ENCODE measurements around the gene GABARAPL2.
"Not testable (repeated sequence)": the region's sequence is repeated elsewhere in the genome, so short reads cannot be mapped to it uniquely, and the experiment has no call there.

GABARAPL2 gene, protein sequence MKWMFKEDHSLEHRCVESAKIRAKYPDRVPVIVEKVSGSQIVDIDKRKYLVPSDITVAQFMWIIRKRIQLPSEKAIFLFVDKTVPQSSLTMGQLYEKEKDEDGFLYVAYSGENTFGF

DNA sequence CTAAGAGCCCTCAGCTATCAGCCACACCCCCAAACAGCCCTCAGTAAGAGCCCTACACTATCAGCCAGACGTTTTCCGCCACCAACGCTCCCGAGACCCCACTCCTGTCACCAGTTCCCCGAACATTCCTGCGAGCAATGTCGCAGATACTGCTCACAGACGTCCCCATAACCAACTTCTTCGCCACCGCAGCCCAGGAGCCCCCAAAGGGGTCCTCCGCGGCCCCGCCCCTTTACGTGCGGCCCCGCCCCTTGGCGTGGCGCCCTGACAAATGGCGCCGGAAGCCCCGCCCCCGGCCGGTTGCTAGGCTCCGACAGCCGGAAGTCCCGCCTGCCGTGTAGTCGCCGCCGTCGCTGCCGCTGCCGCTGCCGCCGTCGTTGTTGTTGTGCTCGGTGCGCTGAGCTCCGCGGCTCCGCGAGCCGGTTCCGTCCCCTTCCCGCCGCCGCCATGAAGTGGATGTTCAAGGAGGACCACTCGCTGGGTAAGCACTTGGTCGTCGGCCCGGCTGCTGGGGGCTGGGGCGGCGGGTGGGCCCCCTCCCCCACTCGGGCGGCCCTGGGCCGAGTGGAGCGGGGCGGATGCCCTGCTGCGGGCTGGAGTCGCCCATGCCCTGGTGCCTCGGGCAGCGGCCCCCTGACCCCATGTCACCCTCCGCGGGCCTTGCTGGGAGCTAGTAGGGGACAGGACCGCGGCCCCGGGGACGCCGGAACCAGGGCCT is at the start of gene GABARAPL2:
TSS of gene GABARAPL2 (plus strand) at position 340 of the 718 bp plus-strand sequence. CDS start at position 448, 108 bp downstream.
- DNase-seq (ENCODE audit: low spot score): peak; percentile 92

DNA sequence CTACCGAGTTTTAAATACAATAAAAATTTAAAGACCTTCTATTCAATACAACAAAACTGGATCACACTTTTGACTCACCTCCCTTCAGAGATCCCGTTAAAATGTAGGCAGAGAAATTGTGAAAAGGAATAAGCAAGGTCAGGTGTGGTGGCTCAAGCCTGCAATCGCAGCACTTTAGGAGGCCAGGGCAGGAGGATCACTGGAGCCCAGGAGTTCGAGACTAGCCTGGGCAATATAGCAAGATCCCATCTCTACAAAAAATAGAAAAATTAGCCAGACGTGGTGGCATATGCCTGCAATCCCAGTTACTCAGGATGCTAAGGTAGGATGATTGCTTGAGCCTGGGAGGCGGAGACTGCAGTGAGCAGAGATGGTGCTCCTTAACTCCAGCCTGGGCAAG is 47.0 kb upstream of the GABARAPL2 start:
- no peak for DNase-seq (ENCODE audit: low spot score)

DNA sequence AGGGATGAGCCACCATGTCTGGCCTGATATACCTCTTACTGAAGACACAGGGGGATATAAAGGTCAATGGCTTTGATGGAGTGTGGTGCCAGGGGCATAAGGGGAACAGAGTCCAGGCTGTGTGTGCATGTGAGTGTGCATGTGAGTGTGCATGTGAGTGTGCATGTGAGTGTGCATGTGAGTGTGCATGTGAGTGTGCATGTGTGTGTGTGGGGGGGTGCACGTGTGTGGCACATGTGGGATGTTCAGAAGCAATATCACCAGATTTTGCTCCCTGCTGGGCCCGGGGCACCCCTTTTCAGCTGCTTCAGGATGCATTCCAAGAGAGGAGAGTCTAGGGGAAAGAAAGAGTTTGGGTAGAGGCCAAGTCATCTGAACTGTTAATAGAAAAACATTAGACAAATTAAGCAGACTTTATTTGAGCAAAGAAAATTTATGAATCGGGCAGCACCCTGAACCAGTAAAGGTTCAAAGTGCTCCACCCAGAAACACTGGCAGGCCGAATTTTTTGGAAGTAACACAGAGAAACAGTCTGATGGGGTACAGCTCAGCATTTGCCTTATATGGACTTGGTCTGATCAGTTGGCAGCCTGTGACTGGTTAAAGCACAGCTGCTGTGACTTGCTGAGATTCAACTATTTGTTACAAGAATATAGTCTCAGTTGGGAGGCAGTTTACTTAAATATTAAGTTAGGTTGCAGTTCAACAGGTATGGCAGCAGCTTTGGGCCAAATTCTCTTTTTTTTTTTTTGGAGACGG is 40.0 kb upstream of the GABARAPL2 start:
- no peak for DNase-seq (ENCODE audit: low spot score)

- DNase-seq (ENCODE audit: low spot score): no peak
Measured at GRCh38 chr16:75527825-75528299, 38.3 kb upstream of the GABARAPL2 start.

- DNase-seq (ENCODE audit: low spot score): no peak
Measured at GRCh38 chr16:75529056-75529905, 36.9 kb upstream of the GABARAPL2 start.

GRCh38 chr16:75529959-75530358 is 36.2 kb upstream of the GABARAPL2 start:
- DNase-seq (ENCODE audit: low spot score): no peak

- DNase-seq (ENCODE audit: low spot score): no peak
Measured at GRCh38 chr16:75532142-75532765, 33.9 kb upstream of the GABARAPL2 start.

GRCh38 chr16:75532791-75533190 is 33.4 kb upstream of the GABARAPL2 start:
- no peak for DNase-seq (ENCODE audit: low spot score)

- no peak for DNase-seq (ENCODE audit: low spot score)
Measured at GRCh38 chr16:75534560-75535205, 31.5 kb upstream of the GABARAPL2 start.

DNA sequence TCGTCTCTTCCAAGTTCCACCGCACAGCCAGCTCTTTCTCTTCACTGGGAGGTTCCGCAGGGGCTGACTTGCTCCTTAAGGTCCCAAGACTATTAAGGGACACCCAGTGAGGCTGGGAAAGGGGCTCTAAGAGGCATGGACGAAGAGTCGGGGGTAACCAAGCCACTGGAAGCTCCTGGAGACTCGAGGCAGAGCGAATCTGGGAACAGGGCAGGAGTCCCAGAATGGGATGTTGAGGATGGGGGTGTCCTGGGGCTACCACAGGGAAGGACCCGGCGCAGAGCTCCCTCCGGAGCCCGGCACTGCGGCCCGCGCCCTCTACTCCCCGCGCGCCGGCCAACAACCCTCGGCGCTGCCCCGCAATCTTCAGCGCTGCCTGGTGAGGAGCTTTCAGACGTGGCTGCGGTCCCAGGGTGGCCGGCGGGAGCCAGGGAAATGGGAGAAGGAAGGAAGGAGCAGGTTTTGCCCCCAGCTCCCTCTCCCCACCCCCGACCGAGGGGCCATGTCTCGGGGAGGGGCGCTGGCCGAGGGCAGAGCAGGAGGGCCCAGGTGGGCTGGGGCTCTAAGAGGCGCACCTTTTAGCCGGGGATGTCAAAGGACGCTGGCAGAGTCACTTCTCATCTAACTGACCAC is 30.9 kb upstream of the GABARAPL2 start:
- no peak for DNase-seq (ENCODE audit: low spot score)

DNA sequence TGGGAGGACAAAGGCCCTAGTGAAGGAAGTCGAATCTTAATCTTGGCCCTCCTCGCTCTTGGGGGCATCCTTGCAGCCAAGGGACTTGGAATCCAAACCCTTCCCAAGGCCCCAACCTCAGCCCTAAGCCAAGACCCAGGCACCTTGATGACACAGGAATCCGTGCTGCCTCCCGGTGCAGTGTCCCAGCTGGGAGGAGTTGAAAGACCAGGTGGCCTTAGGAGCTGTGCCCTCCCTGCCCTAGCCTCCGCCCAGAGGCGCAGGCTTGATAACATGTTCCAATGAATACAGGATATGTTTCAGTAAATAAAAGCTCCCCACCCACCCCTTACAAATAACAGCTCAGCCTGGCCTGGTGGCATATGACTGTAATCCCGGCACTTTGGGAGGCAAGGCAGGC is 30.3 kb upstream of the GABARAPL2 start, which contains the start of gene CHST5:
TSS of gene CHST5 (minus strand) at position 208 of the 400 bp plus-strand sequence. CDS start 5,724 bp downstream, outside the sequence.
- no peak for DNase-seq (ENCODE audit: low spot score)

DNA sequence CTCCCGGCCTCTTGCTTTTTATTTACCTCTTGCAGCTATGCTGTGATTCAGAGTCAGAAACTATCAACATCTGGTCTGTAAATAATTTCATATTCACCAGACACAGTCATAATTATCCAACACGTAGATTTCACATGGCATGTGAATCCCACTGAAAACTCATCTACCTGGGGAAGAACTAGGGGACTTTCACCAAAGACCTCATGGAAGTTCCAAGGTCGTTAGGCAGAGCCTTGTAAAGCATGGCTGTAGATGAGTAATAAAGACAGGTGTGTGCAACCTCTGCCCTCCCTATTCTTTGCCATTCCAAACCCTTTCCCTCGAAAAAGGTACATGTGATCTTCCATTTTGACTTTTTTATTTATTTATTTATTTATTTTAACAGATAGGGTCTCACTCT is 28.4 kb upstream of the GABARAPL2 start:
- DNase-seq (ENCODE audit: low spot score): no peak

- not testable (repeated sequence) for DNase-seq (ENCODE audit: low spot score)
Measured at GRCh38 chr16:75538882-75539565, 27.2 kb upstream of the GABARAPL2 start.

DNA sequence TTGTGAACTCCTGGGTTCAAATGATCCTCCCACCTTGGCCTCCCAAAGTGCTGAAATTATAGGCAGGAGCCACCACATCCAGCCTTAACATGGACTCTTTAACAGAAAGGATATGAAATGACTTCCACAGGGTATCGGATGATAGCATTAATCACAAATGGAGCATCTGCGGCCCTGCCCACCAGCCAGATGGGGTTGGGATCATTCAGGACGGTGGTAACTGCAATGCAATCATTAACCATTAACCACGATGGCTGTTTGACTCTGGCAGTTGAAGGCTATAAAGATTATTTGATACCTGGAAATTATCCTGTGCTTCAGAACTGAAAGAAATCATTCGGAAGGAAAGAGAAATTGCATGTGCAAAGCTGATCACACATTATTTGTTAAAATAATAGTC is 24.9 kb upstream of the GABARAPL2 start:
- no peak for DNase-seq (ENCODE audit: low spot score)

- DNase-seq (ENCODE audit: low spot score): not testable (repeated sequence)
Measured at GRCh38 chr16:75542462-75542861, 23.7 kb upstream of the GABARAPL2 start.

GRCh38 chr16:75545879-75546278 is 20.3 kb upstream of the GABARAPL2 start:
- DNase-seq (ENCODE audit: low spot score): not testable (repeated sequence)

GRCh38 chr16:75546293-75546692 is 19.9 kb upstream of the GABARAPL2 start:
- no peak for DNase-seq (ENCODE audit: low spot score)

DNA sequence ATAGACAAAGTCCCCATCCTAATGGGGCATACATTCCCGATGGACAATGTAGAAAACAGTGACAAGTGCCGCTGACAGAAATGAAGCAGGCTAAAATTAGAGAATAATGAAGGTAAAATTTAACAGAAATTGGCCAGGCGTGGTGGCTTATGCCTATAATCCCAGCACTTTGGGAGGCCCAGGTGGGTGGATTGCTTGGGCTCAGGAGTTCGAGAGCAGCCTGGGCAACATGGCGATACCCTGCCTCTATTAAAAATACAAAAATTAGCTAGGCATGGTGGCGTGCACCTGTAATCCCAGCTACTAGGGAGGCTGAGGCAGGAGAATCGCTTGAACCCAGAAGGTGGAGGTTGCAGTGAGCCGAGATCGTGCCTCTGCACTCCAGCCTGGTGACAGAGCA is 17.7 kb upstream of the GABARAPL2 start:
- not testable (repeated sequence) for DNase-seq (ENCODE audit: low spot score)

- peak; percentile 80 for DNase-seq (ENCODE audit: low spot score)
Measured at GRCh38 chr16:75550211-75550662, 15.9 kb upstream of the GABARAPL2 start.

DNA sequence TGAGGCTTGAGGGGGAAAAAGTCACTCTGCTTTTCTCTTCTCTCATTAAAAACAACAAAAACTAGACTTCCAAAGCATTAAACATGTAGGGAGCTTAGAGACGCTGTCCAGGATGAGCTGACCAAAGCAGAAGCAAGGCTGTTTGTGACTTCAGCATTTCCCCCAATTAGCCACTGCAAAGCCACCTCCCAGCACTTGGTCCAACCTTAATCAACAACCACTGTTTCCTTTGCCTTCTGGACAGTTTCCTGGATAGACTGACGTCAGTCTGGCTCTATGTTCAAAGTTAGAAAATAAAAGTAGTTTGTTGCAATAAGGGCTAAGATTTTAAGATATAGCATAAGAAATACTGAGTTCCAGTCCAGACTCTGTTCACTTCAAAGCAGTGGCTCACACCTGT is 13.2 kb upstream of the GABARAPL2 start:
- DNase-seq (ENCODE audit: low spot score): no peak
